GM12874 (cell line): ENCODE measurements around the gene SPARC.

Source experiments
- TF ChIP-seq, protein P1 (sequence below): IDR thresholded peaks from 2 replicates; pipeline ENCODE4 v1.5.1; 2011; ENCODE audit warnings: low read depth, mild to moderate bottlenecking, control low read depth, low read length, moderate library complexity; ENCODE audit not compliant: insufficient read depth

The SPARC gene

DNA sequence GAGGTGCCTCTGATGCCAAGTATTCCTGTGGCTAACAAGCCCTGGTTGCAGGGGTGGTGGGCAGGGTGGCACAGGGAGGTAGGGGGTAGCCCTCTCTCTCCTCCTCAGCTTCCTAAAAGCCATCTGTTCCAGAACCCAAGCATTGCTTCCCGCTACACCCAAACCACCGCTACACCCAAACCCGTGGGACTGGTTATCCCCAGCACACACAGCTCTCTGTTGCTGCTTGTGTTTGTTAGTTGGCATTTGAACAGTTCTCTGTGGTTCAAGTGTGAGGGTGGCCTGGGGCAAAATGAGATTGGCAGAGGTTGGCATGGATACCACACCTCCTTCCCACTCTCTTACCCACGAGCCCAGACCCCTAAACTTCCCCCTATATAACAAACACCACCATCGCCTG is 40.4 kb downstream of the SPARC start:
- TF ChIP-seq, protein P1, sequence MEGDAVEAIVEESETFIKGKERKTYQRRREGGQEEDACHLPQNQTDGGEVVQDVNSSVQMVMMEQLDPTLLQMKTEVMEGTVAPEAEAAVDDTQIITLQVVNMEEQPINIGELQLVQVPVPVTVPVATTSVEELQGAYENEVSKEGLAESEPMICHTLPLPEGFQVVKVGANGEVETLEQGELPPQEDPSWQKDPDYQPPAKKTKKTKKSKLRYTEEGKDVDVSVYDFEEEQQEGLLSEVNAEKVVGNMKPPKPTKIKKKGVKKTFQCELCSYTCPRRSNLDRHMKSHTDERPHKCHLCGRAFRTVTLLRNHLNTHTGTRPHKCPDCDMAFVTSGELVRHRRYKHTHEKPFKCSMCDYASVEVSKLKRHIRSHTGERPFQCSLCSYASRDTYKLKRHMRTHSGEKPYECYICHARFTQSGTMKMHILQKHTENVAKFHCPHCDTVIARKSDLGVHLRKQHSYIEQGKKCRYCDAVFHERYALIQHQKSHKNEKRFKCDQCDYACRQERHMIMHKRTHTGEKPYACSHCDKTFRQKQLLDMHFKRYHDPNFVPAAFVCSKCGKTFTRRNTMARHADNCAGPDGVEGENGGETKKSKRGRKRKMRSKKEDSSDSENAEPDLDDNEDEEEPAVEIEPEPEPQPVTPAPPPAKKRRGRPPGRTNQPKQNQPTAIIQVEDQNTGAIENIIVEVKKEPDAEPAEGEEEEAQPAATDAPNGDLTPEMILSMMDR = no peak

- TF ChIP-seq, protein P1 = no peak
These were observed 43.3 kb downstream of the SPARC start for GRCh38 chr5:151643388-151643787.

GRCh38 chr5:151642472-151643140 is 44.1 kb downstream of the SPARC start:
- TF ChIP-seq, protein P1 = no peak

GRCh38 chr5:151638619-151639018 is 48.1 kb downstream of the SPARC start:
- TF ChIP-seq, protein P1 = no peak

DNA sequence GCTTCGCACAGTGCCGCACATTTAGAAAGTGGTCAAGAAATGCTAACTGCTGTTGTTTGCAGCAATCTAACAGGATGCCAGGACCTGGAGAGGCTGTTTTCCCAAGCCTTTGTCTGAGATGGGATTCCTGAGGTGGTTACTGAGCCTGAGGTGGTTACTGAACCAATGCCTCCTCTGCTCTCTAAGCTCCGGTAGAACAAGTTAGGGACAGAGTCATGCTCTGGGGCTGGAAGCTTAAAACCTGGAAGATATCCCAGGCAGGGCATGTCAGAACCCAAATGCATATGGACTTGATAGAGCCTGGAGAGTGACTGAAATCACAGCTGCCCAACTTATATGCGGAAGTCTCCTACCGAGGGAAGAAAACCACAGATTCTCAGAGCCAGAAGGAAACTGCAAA is 49.0 kb downstream of the SPARC start:
- TF ChIP-seq, protein P1 = no peak

DNA sequence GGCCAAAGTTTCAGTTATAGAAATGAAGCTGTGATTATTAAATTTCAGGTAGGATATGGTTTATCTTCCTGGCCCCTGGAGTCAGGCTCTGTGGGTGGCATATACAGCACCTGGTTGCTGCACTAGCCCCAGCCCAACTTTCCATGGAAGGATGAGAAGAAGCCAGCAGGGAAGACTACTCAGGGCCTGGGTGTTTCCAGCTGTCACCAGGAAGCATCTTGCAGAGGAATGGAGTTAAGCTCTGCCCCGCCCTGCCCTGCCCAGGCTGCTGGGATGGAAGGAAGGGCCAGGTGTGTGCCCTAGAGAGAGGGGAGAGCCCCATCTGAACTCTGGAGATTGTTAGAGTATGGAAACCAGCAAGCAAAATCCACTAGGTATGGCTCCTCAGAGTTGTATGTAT is 52.8 kb downstream of the SPARC start:
- TF ChIP-seq, protein P1 = no peak

- TF ChIP-seq, protein P1 = no peak
These were observed 53.8 kb downstream of the SPARC start for GRCh38 chr5:151632941-151633340.

DNA sequence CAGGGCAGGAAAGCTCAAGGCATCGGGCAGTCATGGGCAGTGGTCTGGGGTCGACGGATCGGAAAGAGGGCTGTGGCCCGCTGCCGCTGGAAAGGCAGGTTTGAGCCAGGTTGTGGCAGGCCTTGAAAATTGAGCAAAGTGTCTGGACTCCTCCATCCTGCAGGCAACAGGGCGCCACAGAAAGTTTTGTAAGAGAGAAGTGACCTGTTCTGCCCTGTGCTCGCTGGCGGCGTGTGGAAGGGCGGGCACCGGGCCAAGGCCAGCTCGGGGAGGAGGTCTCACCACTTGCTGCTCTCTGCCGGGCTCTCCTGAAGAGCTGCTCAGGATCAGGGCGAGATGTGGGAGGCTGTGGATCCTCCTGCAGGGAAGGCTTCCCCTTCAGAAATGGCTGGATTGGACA is 54.2 kb downstream of the SPARC start:
- TF ChIP-seq, protein P1 = no peak
